Cardiac fibroblast (primary cell): ENCODE results near the gene RFT1.
"Not testable (repeated sequence)": the region's sequence is repeated elsewhere in the genome, so short reads cannot be mapped to it uniquely, and the experiment has no call there.

Experiments
- DNase-seq, 2 donors: peaks; one replicate each; pipeline versions ENCODE4 v3.0.0 to v3.0.0-alpha.2; 2010; ENCODE audit warnings: low read depth in 2 of 2
- H3K4me3 ChIP-seq, 2 donors: replicated peaks in 1 of 2; 1 replicate in 1 of 2; 2 replicates in 1 of 2; pipeline ENCODE4 v1.5.1; 2011; ENCODE audit warnings: low read depth in 2 of 2, low read length in 2 of 2, mild to moderate bottlenecking in 2 of 2, moderate library complexity in 1 of 2
- CTCF ChIP-seq: IDR thresholded peaks from one replicate; pipeline ENCODE4 v1.5.1; 2011; ENCODE audit warnings: low read depth, mild to moderate bottlenecking, low read length, inconsistent platforms

The RFT1 gene

DNA sequence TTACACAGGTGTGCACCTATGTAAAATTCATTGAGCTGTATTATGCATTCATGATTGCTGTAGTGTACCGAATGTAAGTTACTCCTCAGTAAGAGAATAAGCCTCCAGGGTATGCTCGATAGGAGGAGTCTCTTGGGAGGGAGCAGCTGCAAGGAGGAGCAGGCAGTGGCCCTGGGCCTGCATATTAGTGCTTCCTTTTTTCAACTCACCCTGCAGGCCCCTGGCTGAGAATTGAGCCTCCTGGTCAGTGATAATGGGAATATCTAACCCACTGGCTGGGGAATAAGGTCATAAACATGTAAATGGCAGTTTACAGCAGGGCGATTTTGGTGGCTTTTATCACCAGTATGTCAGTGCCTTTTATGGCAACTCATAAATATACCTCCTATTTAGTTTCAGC is 62.7 kb downstream of the RFT1 start:
- no peak overlapping the region for H3K4me3 ChIP-seq
- no peak for DNase-seq
- TF ChIP-seq CTCF, result no peak

GRCh38 chr3:53065841-53066480 is 64.3 kb downstream of the RFT1 start:
- DNase-seq, result no peak
- no peak overlapping the region for H3K4me3 ChIP-seq
- TF ChIP-seq CTCF, result no peak

- H3K4me3 ChIP-seq, result no peak overlapping the region
- no peak for DNase-seq
- no peak for TF ChIP-seq CTCF
These were observed 67.3 kb downstream of the RFT1 start for GRCh38 chr3:53062905-53063304.

- peak; percentile 44 for TF ChIP-seq CTCF
- no peak overlapping the region for H3K4me3 ChIP-seq
- DNase-seq, result peak in 1 of 2 donors; percentile 16
These were observed 73.8 kb downstream of the RFT1 start for GRCh38 chr3:53056442-53056841.

DNA sequence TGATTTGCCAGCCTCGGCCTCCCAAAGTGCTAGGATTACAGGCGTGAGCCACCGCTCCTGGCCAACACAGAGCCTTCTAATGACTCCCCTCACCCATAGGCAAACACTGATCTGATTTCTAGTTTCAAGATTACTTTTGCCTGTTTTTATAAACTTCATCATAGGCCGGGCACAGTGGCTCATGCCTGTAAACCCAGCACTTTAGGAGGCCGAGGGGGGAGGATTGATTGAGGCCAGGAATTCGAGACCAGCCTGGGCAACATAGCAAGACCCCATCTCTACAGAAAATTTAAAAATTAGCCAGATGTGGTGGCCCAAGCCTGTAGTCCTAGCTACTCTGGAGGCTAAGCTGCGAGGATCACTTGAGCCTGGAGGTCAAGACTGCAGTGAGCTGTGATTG is 76.0 kb downstream of the RFT1 start:
- not testable (repeated sequence) for H3K4me3 ChIP-seq, DNase-seq

DNA sequence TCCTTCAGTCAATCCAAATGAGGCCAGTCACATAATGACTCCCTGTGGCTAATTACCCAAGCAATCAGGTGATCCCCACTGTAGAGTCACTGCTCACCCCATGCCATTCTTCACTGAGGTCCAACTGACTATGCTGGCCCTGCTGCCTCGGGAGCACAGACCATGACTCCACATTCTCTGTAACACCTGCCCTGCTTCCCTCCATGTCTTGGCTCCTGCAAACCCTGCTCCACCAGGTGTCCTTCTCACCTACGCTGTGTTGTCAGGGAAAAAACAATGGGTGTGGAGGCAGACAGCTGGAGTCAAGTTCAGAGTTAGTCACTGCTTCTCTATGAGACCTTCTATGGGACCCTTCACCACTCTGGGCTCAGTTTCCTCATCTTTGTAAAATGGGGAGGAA is 78.3 kb downstream of the RFT1 start:
- no peak for TF ChIP-seq CTCF
- no peak overlapping the region for H3K4me3 ChIP-seq
- DNase-seq, result no peak

DNA sequence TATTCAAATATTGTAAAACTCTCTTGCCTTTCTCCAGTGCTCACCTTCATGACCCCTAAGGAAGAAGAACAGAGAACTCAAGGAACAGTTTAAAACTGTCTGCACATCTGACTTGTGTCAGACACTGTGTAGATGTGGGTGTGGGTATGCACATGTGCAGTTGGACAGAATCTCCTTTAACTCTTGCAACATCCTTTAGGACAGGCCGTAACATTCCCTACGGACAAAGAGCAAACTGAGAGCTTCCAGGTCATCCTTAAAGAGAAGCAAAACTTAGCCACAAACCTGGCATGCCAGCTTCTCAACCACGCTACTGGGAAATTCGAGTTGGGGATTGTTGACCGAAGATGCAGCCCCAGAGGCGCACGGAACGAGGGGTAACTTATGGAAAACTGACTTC is 80.2 kb downstream of the RFT1 start:
- TF ChIP-seq CTCF, result no peak
- H3K4me3 ChIP-seq, result no peak overlapping the region
- DNase-seq, result no peak
